ENCODE results near the gene MAN2A2. TPM values are rescaled to one million over a fixed set of nuclear protein-coding genes. Genes with fewer than 3 reads are reported as not detected.

MAN2A2 gene
- total and polyA plus RNA-seq, 2 experiments from 2014 or later, result 4.3 to 7.7 TPM

DNA sequence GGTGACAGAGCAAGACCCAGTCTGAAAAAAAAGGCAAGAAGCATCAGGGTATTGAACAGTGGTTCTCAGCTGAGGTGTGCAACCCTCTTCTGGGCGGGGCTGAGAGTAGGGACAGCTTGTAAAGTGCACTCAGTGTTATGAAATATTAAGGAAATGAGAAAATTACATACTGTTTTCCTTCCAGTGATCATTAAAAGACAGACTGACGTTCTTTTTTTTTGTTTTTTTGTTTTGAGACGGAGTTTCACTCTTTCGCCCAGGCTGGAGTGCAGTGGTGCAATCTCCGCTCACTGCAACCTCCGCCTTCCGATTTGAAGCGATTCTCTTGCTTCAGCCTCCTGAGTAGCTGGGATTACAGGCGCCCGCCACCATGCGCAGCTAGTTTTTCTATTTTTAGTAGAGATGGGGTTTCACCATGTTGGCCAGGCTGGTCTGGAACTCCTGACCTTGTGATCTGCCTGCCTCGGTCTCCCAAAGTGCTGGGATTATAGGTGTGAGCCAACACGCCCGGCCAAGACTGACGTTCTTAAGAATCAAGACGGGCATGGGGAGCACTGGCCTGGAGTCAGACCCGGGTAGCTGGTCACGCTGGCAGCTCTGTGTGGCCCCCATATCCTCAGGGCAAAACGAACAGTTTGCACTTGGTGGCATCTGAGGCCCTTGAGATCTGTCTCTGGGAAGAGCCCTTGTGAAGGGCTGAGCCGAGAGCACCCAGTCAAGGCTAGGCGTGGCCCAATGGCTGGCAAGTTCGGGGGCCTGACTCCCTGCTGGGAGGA is 11.4 kb downstream of the MAN2A2 start:
- Histone ChIP-seq H3K36me3 (ENCODE audit: low read depth) (no peaks in the 10 kb centered on the region; the same call in 1 of the 2 replicates), H3K27ac (no peak overlapping the region), H4K20me1 (ENCODE audit: insufficient read depth) (no peaks in the 10 kb centered on the region), H2AFZ (no peak overlapping the region), H3K9me3 (ENCODE audit: low read depth) (no peaks in the 10 kb centered on the region), H3K4me1 (ENCODE audit: insufficient read depth) (no peaks in the 10 kb centered on the region), H3K9me2 (ENCODE audit: insufficient read depth) (no peaks in the 10 kb centered on the region), H3K4me3 (no peak overlapping the region), H3K4me2 (ENCODE audit: unreplicated experiment) (no peak overlapping the region), H3K79me2 (ENCODE audit: insufficient read depth) (no peaks in the 10 kb centered on the region), H3K9ac (no peak overlapping the region), H3F3A (ENCODE audit: insufficient read depth) (no peaks in the 10 kb centered on the region), H3K27me3 (replicated peaks; ENCODE audit: insufficient read depth) (no peaks in the 10 kb centered on the region)
- in situ Hi-C loops (cut with MboI), result no loop called here
- DNase-seq, result no peak
- TF ChIP-seq EZH2phosphoT487 (IDR thresholded peaks at IDR 0.05; ENCODE audit: insufficient read depth, low read depth), result no peak
- TF ChIP-seq EZH2 (IDR thresholded peaks at IDR 0.05; ENCODE audit: insufficient read depth, poor library complexity, severe bottlenecking), result no peak
- WGBS, 2 experiments (ENCODE audit: low coverage in 1 of 2, low lambda C conversion rate in 2 of 2, missing lambda C conversion rate in 2 of 2), result 91 to 93% methylated on average over 22 of the region's 22 CpGs

DNA sequence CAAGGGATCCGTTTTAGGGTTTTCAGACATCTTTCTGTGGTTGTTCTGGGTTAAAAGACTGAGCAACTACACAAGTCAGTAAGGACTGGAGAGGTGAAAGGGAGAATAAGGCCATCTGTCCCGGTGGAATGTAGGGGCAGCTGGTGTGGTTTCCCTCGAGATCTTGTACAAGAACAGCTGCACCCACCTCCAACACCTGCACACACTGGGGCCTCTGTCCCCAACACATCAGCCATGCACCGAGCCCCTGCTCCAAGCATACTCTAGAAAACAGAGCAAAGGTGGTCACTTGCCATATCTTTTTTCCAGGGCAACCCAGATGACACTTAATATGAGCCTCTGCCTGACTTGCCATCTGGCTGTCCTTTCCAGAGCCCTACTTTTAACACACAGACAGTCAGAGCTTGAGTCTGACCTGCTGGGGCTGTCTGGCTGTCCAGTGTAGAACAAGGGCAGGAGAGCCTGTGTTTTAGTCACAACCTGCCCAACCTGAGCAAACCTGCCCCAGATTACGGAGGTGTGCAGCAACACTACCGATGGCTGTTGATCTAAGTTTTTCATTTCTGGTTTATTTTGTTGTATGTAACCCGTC is 12.2 kb downstream of the MAN2A2 start:
- Histone ChIP-seq H4K20me1 (ENCODE audit: insufficient read depth) (no peaks in the 10 kb centered on the region), H3K9me2 (ENCODE audit: insufficient read depth) (no peaks in the 10 kb centered on the region), H3K4me2 (ENCODE audit: unreplicated experiment) (no peak overlapping the region), H3K4me1 (ENCODE audit: insufficient read depth) (no peaks in the 10 kb centered on the region), H3K27me3 (replicated peaks; ENCODE audit: insufficient read depth) (no peaks in the 10 kb centered on the region), H3K9ac (no peak overlapping the region), H3K4me3 (no peak overlapping the region), H3F3A (ENCODE audit: insufficient read depth) (no peaks in the 10 kb centered on the region), H3K9me3 (ENCODE audit: low read depth) (no peaks in the 10 kb centered on the region), H3K79me2 (ENCODE audit: insufficient read depth) (no peaks in the 10 kb centered on the region), H2AFZ (no peak overlapping the region), H3K36me3 (ENCODE audit: low read depth) (no peaks in the 10 kb centered on the region; the same call in 1 of the 2 replicates), H3K27ac (no peak overlapping the region)
- no peak for TF ChIP-seq EZH2 (IDR thresholded peaks at IDR 0.05; ENCODE audit: insufficient read depth, poor library complexity, severe bottlenecking)
- TF ChIP-seq EZH2phosphoT487 (IDR thresholded peaks at IDR 0.05; ENCODE audit: insufficient read depth, low read depth), result no peak
- in situ Hi-C loops (cut with MboI), result no loop called here
- no peak for DNase-seq
- 83 to 84% methylated on average over 7 of the region's 7 CpGs for WGBS, 2 experiments (ENCODE audit: low coverage in 1 of 2, low lambda C conversion rate in 2 of 2, missing lambda C conversion rate in 2 of 2)

DNA sequence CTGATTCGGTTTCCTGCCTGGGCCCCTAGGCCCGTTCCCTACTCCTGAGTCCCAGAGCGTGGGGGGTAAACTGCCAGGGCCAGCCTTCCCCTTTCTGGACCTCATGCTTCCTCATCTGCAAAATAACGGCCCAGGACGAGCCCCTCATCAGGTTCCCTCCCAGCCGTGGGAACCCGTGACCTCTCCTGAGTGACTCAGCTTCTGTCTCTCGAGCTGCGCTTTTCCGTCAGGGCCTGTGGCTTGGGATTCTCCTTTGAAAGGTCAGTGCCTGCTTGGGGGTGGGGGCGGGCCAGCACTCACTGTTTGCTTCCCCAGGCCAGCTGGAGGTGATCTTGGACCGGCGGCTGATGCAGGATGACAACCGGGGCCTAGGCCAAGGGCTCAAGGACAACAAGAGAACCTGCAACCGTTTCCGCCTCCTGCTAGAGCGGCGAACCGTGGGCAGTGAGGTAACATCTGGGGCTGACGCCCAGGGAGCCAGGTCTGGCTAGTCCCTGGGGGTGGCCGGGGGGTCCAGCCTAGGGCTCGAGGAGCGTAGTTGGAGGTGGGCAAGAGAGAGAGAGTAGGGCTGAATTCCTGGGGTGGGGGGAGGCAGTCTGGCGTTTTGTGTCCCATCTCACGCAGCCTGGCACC is 12.8 kb downstream of the MAN2A2 start:
- TF ChIP-seq EZH2 (IDR thresholded peaks at IDR 0.05; ENCODE audit: insufficient read depth, poor library complexity, severe bottlenecking), result no peak
- no peak for TF ChIP-seq EZH2phosphoT487 (IDR thresholded peaks at IDR 0.05; ENCODE audit: insufficient read depth, low read depth)
- H3K36me3 ChIP-seq (ENCODE audit: low read depth), result no peaks in the 10 kb centered on the region; the same call in 1 of the 2 replicates
- no peaks in the 10 kb centered on the region for H4K20me1 ChIP-seq (ENCODE audit: insufficient read depth)
- in situ Hi-C loops (cut with MboI), result no loop called here
- H3K9me2 ChIP-seq (ENCODE audit: insufficient read depth), result no peaks in the 10 kb centered on the region
- H3K4me3 ChIP-seq, result no peak overlapping the region
- no peak for DNase-seq
- WGBS, 2 experiments (ENCODE audit: low coverage in 1 of 2, low lambda C conversion rate in 2 of 2, missing lambda C conversion rate in 2 of 2), result 80 to 87% methylated on average over 25 of the region's 25 CpGs
- no peak overlapping the region for H3K27ac ChIP-seq
- H2AFZ ChIP-seq, result no peak overlapping the region
- no peaks in the 10 kb centered on the region for H3K79me2 ChIP-seq (ENCODE audit: insufficient read depth)
- H3K4me2 ChIP-seq (ENCODE audit: unreplicated experiment), result no peak overlapping the region
- H3K27me3 ChIP-seq (replicated peaks; ENCODE audit: insufficient read depth), result no peaks in the 10 kb centered on the region
- no peaks in the 10 kb centered on the region for H3F3A ChIP-seq (ENCODE audit: insufficient read depth)
- H3K9me3 ChIP-seq (ENCODE audit: low read depth), result no peaks in the 10 kb centered on the region
- no peaks in the 10 kb centered on the region for H3K4me1 ChIP-seq (ENCODE audit: insufficient read depth)
- H3K9ac ChIP-seq, result no peak overlapping the region

DNA sequence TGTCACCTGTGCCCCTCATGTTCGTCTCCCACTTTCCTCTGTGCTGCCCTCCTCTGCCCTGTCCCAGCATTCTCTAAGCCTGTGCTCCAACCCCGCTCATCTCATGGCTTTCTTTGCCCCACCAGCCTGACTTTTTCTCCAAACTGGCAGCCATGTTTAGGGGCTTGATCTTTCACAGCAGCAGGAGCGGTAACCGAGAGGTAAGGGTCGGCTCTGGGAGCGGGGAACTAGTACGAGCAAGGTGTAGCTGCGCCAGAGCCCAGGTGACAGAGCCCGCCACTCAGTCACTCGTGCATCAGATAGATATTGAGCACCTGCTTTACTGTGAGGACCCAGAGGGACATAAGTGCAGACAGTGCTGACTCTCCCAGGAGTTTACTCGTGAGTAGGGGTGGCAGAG is 13.4 kb downstream of the MAN2A2 start:
- no peak overlapping the region for H3K4me3 ChIP-seq
- H3K4me2 ChIP-seq (ENCODE audit: unreplicated experiment), result no peak overlapping the region
- no peaks in the 10 kb centered on the region for H3F3A ChIP-seq (ENCODE audit: insufficient read depth)
- H3K27ac ChIP-seq, result no peak overlapping the region
- no peaks in the 10 kb centered on the region for H3K79me2 ChIP-seq (ENCODE audit: insufficient read depth)
- no peaks in the 10 kb centered on the region for H4K20me1 ChIP-seq (ENCODE audit: insufficient read depth)
- H3K4me1 ChIP-seq (ENCODE audit: insufficient read depth), result no peaks in the 10 kb centered on the region
- no peaks in the 10 kb centered on the region for H3K36me3 ChIP-seq (ENCODE audit: low read depth)
- no peaks in the 10 kb centered on the region for H3K9me2 ChIP-seq (ENCODE audit: insufficient read depth)
- no peaks in the 10 kb centered on the region for H3K9me3 ChIP-seq (ENCODE audit: low read depth)
- H3K27me3 ChIP-seq (replicated peaks; ENCODE audit: insufficient read depth), result no peaks in the 10 kb centered on the region
- in situ Hi-C loops (cut with MboI), result no loop called here
- TF ChIP-seq EZH2phosphoT487 (IDR thresholded peaks at IDR 0.05; ENCODE audit: insufficient read depth, low read depth) (no peak), EZH2 (IDR thresholded peaks at IDR 0.05; ENCODE audit: insufficient read depth, poor library complexity, severe bottlenecking) (no peak)
- no peak overlapping the region for H3K9ac ChIP-seq
- no peak for DNase-seq
- H2AFZ ChIP-seq, result no peak overlapping the region
- 90 to 94% methylated on average over 11 of the region's 11 CpGs for WGBS, 2 experiments (ENCODE audit: low coverage in 1 of 2, low lambda C conversion rate in 2 of 2, missing lambda C conversion rate in 2 of 2)

Data from GM23248 (cell line).